ENCODE measurements around the gene MEAF6.

DNA sequence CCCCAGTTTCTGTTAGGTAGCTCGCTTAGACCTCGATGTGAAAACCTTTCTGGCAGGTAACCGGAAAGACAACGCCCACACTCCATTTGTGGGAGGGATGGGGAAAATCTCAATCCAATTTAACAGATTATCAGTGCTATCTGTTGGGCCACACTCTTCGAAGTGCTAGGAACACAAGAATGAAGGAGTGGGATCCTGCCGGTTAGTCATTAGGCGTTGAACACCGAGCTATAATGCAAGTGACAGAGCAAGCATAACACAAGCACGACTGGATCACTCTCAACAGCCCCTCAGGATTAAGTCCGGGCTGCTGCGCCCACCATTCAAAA is 39.0 kb upstream of the MEAF6 start:
- TF ChIP-seq JUND (IDR thresholded peaks at IDR 0.05) = no peak
- no peak for TF ChIP-seq CTCF (IDR thresholded peaks at IDR 0.05; ENCODE audit: low read depth, low read length, missing input control)
- no peak for TF ChIP-seq GABPA (IDR thresholded peaks at IDR 0.05 in 1 of 2, conservative IDR thresholded peaks at IDR 0.05 in 1 of 2)
